Ammon's horn (tissue), 1 donor: Measurements from ENCODE around the gene ETV6.
A peak's percentile ranks its signal among the peaks of the same experiment; 100 is the strongest.

Experiments
- DNase-seq: peaks from one replicate; pipeline ENCODE4 v3.0.0-alpha.2; 2016; ENCODE audit warnings: low spot score

ETV6 gene

DNA sequence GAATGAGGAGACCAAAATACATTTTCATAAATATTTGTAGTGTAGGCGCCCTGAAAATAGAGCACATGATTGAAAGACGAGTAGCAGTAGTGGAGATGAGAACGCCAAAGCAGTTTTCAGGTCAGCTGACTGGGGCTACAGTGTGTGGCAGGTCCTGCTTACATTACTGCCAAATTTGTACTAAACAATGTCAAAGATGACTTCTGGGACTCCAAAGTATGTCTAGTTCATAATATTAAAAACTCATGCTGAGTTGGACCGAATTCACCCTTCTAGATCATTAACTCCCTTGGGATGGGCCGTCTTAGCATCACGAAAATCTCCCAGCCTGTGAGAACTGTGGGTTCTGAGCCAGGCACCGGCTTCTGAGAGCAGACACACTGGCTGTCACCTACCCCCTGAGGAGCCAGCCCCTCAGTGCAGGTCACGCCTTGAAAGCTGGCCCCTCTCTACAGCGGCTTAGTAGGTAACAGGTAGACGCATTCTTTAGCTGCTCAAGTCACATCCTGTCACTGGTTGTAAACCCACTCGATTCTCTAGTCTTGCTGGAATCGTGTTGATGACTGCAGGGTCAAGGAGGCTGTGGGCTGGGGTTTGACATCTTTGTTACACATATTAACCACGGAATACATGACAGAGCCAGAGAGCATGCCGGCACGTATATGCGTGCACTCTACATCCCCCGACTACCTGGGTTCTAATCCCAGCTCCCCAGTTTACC, 210.4 kb downstream of the ETV6 start:
- no peak for DNase-seq

GRCh38 chr12:11861155-11861863, 211.8 kb downstream of the ETV6 start:
- no peak for DNase-seq

- DNase-seq, result no peak
These were observed 212.6 kb downstream of the ETV6 start for GRCh38 chr12:11861864-11862600.

DNA sequence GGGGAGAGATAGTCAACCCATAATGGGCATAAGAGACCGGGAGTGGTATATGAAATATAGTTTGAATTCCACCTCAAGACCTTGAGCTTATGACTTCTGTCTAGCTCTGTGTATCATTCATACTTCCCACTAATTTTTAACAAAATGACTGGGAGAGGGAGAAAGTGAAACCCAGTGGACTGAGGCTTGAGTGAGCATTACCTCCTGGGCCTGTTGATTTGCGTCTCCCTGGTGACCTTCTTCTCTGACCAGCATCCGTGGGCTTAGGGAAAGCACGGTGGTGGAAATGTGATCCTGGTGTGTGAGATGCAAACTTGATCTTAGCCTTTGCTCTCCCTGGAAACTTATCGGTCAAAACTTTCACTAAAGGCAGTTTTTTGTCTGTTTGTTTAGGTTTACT, 213.3 kb downstream of the ETV6 start:
- peak; percentile 64 for DNase-seq

- peak; percentile 48 for DNase-seq
These were observed 214.0 kb downstream of the ETV6 start for GRCh38 chr12:11863478-11863906.

- no peak for DNase-seq
These were observed 214.5 kb downstream of the ETV6 start for GRCh38 chr12:11863988-11864387.

DNA sequence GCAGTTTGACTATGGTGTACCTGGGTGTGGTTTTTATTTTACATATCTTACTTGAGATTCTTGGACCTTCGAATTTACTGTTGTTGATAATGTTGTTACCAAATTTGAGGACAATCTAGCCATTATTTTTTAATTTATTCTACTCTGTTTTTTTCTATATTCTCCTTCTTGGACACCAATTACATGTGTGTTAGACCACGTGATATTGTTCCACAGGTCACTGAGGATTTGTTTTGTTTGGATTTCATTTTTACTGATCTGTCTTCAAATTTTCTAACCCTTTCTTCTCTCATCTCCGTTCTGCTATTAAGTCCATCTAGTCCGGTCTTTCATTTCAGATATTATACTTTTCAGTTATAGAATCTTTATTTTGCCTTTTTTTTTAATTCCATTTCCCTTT, 216.3 kb downstream of the ETV6 start:
- no peak for DNase-seq

DNA sequence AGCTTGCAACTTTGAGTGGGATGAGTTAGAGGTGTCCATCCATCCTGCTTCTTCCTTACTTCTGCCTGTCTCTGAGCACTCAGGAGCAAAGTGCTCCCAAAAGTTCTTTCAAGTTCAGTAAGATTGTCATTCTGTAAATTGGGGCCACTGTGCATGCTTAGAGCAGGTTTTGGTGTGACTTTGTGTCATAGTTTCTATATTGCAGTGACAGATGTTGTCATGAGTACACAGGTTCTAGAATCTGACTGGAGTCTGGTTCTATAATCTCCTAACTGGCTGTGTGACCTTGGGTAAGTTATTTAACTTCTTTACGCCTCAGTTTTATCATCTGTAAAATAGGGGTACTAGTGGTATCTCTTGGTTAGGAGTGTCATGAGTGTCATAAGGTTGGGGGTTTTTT, 218.6 kb downstream of the ETV6 start:
- no peak for DNase-seq

- DNase-seq, result no peak
These were observed 219.9 kb downstream of the ETV6 start for GRCh38 chr12:11869406-11869805.

DNA sequence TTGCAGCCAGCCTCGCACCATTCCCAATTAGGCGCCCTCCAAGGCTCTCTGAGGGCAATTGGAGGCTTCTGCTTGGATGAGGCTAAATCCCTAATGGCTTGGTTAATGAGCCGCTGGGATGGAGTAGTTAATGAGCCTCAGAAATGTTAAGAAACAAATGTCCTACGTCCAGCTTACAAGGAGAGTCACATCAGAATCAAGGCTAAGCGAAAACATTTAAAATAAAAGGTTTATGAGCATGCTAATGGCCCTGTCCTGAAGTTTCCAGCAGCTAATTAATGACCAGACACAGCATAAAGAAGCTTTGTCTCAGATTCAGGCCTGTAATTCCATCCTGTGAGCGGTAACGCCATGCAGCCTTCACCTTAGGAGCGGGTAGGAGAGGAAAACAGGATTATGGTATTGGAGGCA, 220.6 kb downstream of the ETV6 start:
- no peak for DNase-seq

- no peak for DNase-seq
These were observed 222.6 kb downstream of the ETV6 start for GRCh38 chr12:11872055-11872454.

DNA sequence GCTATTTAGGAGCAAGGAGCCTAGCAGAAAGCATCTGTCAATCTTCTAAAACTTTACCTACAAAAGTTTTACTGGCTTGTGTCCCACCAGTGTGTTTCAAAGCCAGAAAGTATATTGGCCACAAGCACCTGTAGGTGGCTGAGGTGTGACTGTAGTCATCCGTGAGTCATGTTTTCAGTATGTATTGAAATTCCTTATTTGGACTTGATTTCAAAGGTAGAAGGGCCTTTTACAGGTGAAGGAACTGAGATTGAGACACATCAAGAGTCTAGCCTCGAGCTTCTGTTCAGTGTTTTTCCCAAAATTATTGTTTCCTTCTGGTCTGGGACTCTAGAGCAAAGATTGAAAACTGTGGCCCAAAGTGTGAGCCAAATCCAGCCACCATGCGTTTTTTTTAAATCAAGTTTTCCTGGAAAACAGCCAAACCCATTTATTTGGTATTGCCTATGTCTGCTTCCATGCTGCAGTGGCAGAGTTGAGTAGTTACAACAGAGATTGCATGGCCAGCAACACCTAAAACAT, 226.0 kb downstream of the ETV6 start:
- no peak for DNase-seq

GRCh38 chr12:11876307-11876706, 226.8 kb downstream of the ETV6 start:
- DNase-seq, result no peak

DNA sequence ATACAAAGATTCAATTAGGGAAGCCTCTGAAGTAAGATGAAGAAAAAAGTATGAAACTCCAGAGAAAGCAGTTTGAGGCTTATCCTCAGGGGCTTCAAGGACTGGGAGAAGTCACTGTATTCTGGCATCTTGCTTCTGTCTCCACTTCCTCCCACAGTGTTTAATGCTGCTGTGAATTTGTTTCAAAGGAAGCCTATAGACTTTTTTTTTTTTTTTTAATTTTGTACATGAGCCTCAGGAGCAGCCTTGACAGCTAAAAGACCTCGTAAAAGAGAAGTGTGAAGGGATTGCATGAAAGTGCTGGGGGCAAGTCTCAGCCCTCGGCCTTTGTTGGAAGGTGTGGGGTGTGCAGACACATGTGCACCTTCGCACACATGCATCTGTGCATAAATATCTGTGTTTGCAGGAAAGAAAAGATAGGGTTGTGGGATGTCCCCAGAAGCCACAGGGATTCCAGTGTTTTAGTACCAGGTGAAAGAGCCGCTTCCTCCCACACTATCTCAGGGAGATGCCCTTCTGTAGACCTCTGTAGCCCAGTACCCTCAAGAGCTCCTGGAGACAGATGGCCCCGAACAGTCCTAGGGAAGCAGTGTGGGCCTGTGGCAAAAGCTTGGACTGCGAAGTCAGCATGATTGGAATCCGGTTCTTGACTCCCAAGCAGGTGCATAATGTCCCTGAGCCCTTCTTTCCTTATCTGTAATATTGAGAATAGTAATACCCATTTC, 227.8 kb downstream of the ETV6 start:
- DNase-seq, result no peak

DNA sequence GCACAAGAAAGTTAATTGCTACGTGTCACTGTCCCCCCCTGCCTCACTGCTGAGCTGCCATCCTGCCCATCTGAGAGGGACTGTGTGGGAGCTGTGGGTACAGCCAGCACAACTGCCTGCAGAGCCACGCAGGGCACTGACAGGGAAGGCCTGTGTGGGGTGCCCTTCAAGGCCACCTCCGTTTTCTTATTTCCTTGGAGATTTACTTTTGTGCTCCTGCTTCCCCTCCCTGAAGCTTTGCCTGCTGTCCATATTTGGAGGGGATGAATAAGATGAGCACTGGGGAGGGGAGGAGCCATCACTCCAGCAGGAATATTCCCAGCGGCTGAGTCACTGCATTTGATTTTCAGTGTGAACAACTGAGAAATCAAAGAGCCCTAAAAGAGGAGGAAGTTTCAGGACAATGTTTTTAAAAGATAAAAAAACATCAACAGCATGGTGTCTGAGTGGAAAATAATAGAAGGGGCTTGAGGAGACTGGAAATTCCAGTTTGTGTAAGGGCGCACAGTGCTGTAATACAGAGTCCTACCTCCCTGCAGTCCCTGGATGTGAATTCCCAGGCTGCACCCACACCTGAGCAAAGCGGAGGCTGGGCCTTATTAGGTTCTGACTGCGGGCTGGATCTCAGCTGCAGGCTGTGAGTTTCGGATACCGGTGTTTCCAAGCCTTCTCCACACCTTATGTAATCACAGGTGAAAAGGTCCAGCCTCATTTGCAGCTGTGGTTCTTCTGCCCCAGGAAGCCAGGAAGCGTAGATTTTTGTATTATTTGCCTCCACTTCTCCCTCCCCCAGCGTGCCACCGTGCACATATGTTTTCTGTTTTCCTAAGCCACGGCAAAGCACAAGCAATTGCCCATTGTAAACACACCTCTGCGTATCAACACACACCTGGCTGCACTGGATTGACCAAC, 228.7 kb downstream of the ETV6 start:
- peak; percentile 75 for DNase-seq

DNA sequence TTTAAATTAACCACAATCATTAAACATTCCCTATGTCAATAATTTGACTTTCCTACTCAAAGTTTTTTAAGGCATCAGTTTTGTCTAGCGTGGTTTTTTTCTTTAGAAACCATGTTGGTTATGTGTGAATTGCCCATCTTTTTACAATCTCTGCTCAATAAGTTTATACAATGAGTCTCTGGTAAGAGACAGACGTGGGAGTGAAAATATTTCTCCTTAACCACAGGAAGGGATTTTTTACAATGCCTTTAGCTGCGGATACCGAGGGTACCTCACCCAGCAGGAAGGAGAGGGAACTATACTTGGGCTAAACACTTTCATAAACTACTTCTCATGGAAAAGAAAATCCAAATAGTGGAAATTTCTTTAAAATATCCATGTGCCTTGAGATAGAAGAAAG, 229.8 kb downstream of the ETV6 start:
- no peak for DNase-seq

DNA sequence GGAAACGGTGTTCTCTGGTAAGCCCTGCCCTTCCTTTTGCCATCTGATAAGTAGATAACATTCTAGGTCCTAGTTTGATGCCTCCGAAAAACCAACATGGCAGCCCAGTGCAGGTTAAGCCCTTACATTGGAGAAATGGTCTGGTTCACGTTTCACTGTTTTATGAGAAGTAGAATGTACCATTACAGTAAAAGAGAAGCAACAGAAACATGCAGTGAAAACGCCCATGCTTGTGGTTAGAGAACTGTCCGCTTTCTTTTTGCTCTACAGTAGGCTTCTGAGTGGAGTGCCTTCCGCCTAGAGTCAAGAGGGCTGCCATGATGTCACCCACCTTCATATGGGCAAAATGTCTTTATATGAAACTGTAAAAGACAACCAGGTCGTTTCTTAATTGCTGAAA, 230.9 kb downstream of the ETV6 start:
- DNase-seq, result no peak

DNA sequence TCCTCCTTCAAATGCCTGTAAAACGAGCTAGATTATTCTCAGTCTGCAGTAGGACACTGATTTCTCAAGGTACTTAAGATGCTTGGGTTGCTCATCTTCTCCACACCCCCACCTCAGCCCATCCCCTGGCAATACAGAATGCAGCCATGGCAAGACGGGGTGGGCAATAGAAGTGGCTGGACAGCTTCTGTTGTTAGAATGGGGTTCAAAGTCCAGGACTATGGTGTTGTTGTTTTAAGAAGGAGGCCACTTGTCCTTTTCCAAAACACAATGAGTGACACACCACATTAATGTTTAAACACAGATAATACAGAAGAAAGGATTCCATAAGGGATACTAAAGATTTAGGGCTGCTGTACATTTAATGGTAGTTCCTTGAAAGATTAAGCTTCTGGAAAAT, 232.4 kb downstream of the ETV6 start:
- DNase-seq, result no peak

- no peak for DNase-seq
These were observed 233.0 kb downstream of the ETV6 start for GRCh38 chr12:11882301-11883019.

GRCh38 chr12:11884116-11884515, 234.6 kb downstream of the ETV6 start:
- no peak for DNase-seq
